ENCODE data around the gene PTPA.
"Not testable (repeated sequence)": the region's sequence is repeated elsewhere in the genome, so short reads cannot be mapped to it uniquely, and the experiment has no call there.

Gene PTPA

GRCh38 chr9:129161534-129161837 is 50.3 kb downstream of the PTPA start:
- no peak for DNase-seq

- DNase-seq: no peak
Observed at GRCh38 chr9:129162497-129163197, 51.4 kb downstream of the PTPA start.

- DNase-seq: not testable (repeated sequence)
Observed at GRCh38 chr9:129163198-129163670, 52.0 kb downstream of the PTPA start.

GRCh38 chr9:129163753-129164152 is 52.5 kb downstream of the PTPA start:
- no peak for DNase-seq

GRCh38 chr9:129164246-129164930 is 53.2 kb downstream of the PTPA start:
- no peak for DNase-seq

GRCh38 chr9:129165198-129165597 is 54.0 kb downstream of the PTPA start:
- no peak for DNase-seq

GRCh38 chr9:129166623-129167557 is 55.7 kb downstream of the PTPA start:
- peak; percentile 38 for DNase-seq

GRCh38 chr9:129170229-129170628 is 59.0 kb downstream of the PTPA start:
- peak; percentile 34 for DNase-seq

GRCh38 chr9:129171993-129172751 is 61.0 kb downstream of the PTPA start:
- no peak for DNase-seq

- no peak for DNase-seq
Observed at GRCh38 chr9:129172816-129173215, 61.6 kb downstream of the PTPA start.

- no peak for DNase-seq
Observed at GRCh38 chr9:129173296-129174101, 62.3 kb downstream of the PTPA start.

- peak; percentile 82 for DNase-seq
Observed at GRCh38 chr9:129174102-129174723, 63.0 kb downstream of the PTPA start.

GRCh38 chr9:129174724-129175514 is 63.7 kb downstream of the PTPA start:
- peak; percentile 21 for DNase-seq

GRCh38 chr9:129175515-129175824 is 64.3 kb downstream of the PTPA start:
- no peak for DNase-seq

- peak; percentile 75 for DNase-seq
Observed at GRCh38 chr9:129175825-129176633, 64.8 kb downstream of the PTPA start.

- no peak for DNase-seq
Observed at GRCh38 chr9:129176701-129177442, 65.7 kb downstream of the PTPA start.

GRCh38 chr9:129177443-129177790 is 66.2 kb downstream of the PTPA start:
- no peak for DNase-seq

GRCh38 chr9:129177791-129178567 is 66.8 kb downstream of the PTPA start, which contains the start of gene IER5L:
TSS of gene IER5L (minus strand) at chr9:129178261. CDS start at chr9:129178052, 209 bp downstream.
- peak; percentile 96 for DNase-seq

Data from activated CD4-positive, alpha-beta T cell treated with anti-CD3 and anti-CD28 coated beads, Interleukin-10, Interleukin-2, amounts not matched to agents 100 ng/mL and 50 ng/mL, durations not matched to agents 16 hours and 8 hours (primary cell).